NCI-H128 (cell line): Measurements from ENCODE around the gene CD160.
"Not testable (repeated sequence)": the region's sequence is repeated elsewhere in the genome, so short reads cannot be mapped to it uniquely, and the experiment has no call there.

Experiments used
- DNase-seq: peaks from one replicate; lab custom pipeline; 2025; ENCODE audit not compliant: unreplicated experiment; lab: John Stamatoyannopoulos, UW

Gene CD160

GRCh38 chr1:145719230-145720079 is at the start of gene CD160:
Gene CD160 (plus strand): TSS chr1:145719499. CDS start chr1:145728328, 8,829 bp downstream.
- no peak for DNase-seq

GRCh38 chr1:145670995-145671745 is 48.1 kb upstream of the CD160 start:
- DNase-seq: not testable (repeated sequence)

GRCh38 chr1:145673217-145673616 is 46.1 kb upstream of the CD160 start:
- DNase-seq: not testable (repeated sequence)

- not testable (repeated sequence) for DNase-seq
Measured at GRCh38 chr1:145684858-145685257, 34.4 kb upstream of the CD160 start.

GRCh38 chr1:145686078-145686477 is 33.2 kb upstream of the CD160 start:
- DNase-seq: not testable (repeated sequence)

- DNase-seq: no peak
Measured at GRCh38 chr1:145688328-145688727, 31.0 kb upstream of the CD160 start.

GRCh38 chr1:145688924-145689323 is 30.4 kb upstream of the CD160 start:
- no peak for DNase-seq

- DNase-seq: no peak
Measured at GRCh38 chr1:145689922-145690321, 29.4 kb upstream of the CD160 start.

GRCh38 chr1:145690587-145691558 is 28.4 kb upstream of the CD160 start:
- DNase-seq: no peak

GRCh38 chr1:145692785-145693443 is 26.4 kb upstream of the CD160 start:
- DNase-seq: no peak

- no peak for DNase-seq
Measured at GRCh38 chr1:145695821-145696629, 23.3 kb upstream of the CD160 start.

- no peak for DNase-seq
Measured at GRCh38 chr1:145696630-145696960, 22.7 kb upstream of the CD160 start.

- no peak for DNase-seq
Measured at GRCh38 chr1:145701306-145701862, 17.9 kb upstream of the CD160 start.

GRCh38 chr1:145702052-145702451 is 17.2 kb upstream of the CD160 start:
- no peak for DNase-seq

- DNase-seq: no peak
Measured at GRCh38 chr1:145702826-145703225, 16.5 kb upstream of the CD160 start.

- DNase-seq: no peak
Measured at GRCh38 chr1:145705622-145706021, 13.7 kb upstream of the CD160 start.

- DNase-seq: no peak
Measured at GRCh38 chr1:145706086-145706664, 13.1 kb upstream of the CD160 start.

GRCh38 chr1:145707183-145707867 is 12.0 kb upstream of the CD160 start, which contains the start of gene PDZK1:
Gene PDZK1 (minus strand): TSS chr1:145707368. CDS start chr1:145688021, 19,347 bp downstream.
- DNase-seq: no peak
